ENCODE measurements around the gene ANG.
"Not testable (repeated sequence)": the region's sequence is repeated elsewhere in the genome, so short reads cannot be mapped to it uniquely, and the experiment has no call there.

The ANG gene

DNA sequence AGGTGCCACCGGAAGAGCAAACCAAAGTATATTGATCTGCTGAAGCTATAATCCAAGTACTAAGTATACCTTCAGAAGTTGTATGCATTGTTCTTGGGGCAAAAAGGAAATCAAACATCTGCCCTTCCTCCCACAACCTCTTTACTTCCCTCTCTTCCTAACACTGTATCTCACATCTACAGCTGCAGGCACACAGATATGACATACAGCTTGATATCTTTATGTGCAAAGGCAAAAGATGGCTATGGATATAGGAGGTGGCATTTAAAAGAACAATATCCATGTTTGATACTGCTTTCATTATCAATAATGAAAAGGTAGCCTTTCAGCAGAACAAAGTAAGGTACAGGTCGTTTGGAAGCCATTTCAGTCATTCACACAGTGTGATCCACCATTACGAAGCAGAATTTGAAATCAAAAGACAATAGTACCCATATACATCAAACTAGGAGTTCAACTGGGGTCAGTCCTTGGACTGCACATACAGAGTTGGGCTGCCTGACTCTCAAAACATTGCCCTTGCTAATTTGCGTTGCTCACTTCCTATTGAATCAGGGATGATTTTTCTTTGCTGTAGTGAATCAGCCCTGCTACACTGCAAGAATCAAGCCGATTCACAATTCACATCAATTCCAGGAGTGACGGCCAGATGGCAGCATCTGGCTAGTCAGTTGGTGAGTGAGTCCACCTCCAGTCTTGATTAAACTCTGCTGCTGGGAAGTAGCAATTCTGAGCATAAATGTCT, 8.9 kb downstream of the ANG start:
- peak; percentile 29 to 44 (median 31) for DNase-seq (ENCODE audit: low read depth in 3 of 3, low spot score in 1 of 3)

DNA sequence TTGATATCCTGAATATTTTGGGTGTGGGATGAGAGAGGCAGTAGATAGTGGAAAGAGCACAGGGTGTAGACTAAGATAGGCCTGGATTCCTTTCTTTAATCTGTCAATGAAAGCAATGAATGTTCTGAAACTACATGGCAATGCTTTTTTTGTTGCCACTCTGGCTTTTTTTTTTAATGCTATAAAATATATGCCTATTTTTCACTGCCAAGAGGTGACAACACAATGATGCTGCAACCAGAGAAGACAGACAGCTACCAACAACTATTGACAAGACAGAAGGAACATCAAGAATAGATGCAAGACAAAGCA, 9.4 kb downstream of the ANG start:
- DNase-seq (ENCODE audit: low read depth in 3 of 3, low spot score in 1 of 3), result no peak

DNA sequence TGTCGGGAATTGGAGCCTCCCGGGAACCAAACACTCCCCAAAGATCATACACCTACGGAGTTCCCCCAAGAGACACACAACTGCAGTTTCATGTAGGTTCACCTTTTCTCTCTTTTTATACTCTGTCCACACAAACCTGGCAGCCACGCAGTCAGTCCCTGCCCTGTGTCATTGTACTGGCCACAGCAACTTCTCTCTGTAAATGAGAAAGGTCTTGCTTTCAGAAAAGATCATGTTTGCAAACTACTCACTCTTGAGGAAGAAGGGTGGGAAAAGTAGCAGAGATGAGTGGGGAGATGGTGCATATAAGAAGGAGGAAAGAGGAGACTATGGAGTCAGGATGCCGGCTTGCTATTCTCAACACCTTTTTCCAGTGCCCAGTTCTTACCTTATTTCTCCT, 10.4 kb downstream of the ANG start:
- no peak for DNase-seq (ENCODE audit: low read depth in 3 of 3, low spot score in 1 of 3)

DNA sequence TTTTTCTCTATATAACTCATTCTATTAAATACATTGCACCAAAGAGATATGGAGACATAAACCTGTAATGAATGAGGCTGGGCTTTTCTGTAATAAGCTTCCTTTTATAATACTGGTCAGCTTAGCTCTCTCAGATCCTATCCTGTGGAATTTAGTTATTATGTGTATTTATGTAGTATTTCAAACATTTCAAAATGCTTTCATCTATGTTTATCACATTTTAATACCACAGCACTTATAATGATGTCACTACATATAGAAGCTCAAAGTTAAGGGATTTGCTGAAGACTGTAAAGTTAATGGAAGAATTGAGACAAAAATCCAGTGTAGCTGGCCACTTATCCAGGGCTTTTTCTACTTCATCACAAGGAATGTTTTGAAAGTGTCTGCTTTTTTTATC, 11.4 kb downstream of the ANG start:
- DNase-seq (ENCODE audit: low read depth in 3 of 3, low spot score in 1 of 3), result no peak

DNA sequence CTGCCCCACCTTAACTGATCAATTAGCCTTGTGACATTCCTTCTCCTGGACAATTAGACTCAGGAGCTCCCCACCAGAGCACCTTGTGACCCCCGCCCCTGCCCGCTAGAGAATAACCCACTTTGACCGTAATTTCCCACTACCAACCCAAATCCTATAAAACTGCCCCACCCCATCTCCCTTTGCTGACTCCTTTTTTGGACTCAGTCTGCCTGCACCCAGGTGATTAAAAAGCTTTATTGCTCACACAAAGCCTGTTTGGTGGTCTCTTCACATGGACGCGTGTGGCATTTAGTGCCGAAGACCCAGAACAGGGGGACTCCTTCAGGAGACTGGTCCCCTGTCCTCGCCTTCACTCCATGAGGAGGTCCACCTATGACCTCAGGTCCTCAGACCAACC, 12.4 kb downstream of the ANG start:
- not testable (repeated sequence) for DNase-seq (ENCODE audit: low read depth in 3 of 3, low spot score in 1 of 3)

DNA sequence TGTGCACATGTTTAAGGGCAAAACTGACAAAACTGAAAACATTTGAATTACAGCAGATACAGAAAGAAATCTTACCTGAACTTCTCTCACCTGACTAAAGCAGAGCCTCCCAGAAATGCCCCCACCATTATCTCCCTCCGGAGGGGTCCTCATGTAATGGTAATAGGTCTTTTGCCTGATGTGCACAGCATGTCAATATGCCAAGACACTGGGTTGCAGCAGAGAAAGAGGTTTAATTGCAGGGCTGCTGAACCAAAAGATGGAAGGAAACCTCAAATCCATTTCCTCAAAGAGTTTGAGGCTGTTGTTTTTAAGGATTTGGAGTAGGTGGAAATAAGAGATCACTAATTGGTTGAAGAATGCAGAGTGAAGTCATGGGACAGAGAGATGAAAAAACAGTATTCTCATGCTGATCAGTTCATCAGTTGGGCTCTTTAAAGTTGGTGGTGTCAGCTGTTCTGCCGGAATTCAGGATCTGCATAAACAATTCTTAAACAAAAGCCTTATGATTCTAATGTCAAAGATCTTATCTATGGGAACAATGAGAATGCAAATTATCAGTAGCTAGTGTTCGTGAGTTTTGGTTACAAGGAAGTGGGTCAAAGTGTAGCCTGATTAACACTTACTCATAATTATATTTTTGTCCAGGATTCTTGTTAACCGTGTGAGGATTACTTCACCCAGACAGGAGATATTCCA, 18.2 kb downstream of the ANG start:
- no peak for DNase-seq (ENCODE audit: low read depth in 3 of 3, low spot score in 1 of 3)

DNA sequence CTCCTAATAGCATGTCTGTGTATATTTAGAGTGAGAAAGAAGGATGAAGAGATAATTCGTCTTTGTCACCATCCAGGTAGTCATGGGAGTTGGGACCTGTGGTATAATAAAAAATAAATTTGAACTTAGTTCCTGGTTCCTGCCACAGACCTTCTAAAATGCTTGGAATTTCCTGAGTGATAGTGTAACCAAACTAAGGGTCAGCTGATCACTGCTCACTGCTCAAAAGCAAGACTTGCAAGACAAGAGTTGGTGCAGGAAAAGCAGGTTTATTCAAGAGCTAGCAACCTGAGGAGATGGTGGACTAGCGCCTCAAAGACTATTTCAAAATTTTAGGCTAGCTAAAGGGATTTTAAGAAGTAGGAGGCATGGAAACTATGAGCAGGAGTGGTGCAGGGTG, 19.1 kb downstream of the ANG start:
- DNase-seq (ENCODE audit: low read depth in 3 of 3, low spot score in 1 of 3), result no peak

DNA sequence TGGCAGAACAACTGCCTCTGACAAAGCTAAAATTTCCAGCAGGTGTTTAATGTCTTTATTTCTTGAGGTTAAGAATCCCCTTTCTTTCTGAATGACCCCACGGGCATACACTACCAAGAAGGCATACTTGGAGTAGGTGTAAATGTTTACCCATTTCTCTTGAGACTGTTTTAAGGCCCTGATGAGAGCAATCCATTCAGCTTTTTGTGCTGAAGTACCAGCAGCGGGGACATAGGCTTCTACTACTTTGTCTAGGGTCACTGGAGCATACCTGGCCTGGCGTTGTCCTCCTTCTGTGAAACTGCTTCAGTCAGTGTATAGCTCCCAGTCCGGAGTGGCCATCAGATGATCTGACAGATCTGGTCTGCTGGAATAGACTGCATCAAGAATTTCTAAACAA, 22.7 kb downstream of the ANG start:
- DNase-seq (ENCODE audit: low read depth in 3 of 3, low spot score in 1 of 3), result no peak

DNA sequence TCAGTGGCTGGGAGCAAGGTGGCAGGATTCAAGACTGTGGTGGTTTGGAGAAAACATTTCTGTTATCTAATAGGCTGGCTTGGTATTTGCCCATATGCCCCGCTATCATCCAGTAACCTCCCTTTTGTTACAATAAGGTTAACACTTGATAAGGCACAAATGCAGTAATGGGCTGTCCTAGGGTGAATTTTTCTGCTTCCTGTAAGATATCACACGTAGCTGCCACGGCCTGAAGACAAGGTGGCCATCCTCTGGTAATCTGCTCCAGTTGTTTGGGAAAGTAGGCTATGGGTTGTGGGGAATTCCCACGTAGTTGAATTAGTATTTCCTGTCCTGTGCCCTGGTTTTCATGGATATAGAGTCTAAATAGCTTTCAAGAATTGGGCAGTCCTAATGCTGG, 23.1 kb downstream of the ANG start:
- no peak for DNase-seq (ENCODE audit: low read depth in 3 of 3, low spot score in 1 of 3)

DNA sequence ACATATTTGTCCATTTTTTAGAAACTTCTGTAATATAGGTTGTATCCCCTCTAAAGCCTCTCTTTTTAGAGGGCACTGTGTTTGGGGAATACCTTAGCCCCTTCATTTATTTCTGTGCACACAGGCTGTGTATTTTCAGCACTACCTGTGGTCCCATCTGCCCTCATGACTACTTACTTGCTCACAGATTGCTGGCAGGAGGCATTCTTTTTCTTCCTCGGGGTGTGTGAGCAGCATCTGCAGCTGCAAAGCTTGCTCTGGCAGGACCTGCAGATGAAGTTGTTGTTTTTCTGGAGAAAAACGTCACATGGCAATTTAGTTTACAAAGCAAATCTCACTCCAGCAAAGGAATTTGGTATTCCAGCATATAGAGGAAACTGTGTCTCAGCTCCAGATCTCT, 24.3 kb downstream of the ANG start:
- DNase-seq (ENCODE audit: low read depth in 3 of 3, low spot score in 1 of 3), result no peak

DNA sequence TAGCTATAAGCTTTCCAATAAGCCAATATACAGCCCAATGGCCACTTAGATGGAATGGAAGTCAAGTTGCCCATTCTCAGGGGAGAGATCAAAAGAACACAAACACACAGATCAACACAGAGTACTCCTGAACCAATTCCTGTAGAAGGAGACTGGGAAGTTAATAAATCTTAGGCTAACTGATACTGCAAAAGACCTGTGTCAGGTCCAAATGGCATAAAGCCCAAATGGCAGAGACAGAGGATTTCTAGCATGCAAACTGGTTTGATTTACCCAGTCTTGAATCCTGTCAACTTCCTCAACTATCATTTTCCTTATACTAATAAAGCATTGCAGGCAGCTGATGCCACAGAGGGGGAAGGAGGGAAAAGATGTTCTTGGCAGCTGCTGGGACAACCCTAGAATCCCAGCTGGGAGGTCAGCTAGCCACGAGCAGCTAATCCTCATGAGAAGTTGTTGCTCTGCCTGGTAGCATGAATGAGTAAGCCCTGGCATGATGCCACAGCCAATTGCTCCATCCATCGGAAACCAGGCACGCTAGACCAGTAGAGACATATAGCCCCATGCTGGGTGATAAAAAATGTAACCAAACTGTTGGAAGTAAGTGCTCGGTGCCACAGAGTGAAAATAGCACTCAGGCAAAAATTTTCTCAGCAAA, 26.2 kb downstream of the ANG start:
- DNase-seq (ENCODE audit: low read depth in 3 of 3, low spot score in 1 of 3), result no peak

DNA sequence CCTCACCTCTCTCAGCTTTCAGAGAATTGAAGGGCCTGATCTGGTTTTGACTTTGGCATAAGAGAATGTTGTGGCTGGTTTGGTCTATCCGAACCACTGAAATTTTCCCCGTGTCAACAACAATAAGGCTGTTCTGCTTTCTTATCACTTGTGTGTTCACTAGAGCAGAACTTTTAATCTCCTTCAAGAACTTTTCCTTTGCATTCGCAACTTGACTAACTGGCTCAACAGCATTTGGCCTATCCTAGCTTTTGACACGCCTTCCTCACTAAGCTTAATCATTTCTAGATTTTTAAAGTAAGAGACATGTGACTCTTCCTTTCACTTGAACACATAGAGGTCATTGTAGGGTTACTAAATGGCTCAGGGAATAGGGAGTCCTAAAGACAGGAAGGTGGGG, 31.2 kb downstream of the ANG start:
- DNase-seq (ENCODE audit: low read depth in 3 of 3, low spot score in 1 of 3), result no peak

DNA sequence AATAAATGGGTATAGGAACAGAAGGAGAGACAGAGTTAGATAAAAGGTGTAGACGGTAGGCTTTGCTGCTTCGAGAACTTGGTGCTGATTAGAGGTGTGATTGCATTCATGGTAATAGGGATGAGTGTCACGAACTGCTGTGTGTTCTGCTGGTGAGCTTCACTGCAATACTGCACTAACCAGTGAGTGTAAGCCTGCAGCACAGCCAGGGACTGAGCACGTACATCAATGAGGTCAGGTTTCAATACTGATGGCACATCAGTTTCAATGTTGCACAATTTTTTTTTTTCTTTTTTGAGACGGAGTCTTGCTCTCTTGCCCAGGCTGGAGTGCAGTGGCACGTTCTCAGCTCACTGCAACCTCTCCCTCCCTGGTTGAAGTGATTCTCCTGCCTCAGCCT, 32.2 kb downstream of the ANG start:
- no peak for DNase-seq (ENCODE audit: low read depth in 3 of 3, low spot score in 1 of 3)

DNA sequence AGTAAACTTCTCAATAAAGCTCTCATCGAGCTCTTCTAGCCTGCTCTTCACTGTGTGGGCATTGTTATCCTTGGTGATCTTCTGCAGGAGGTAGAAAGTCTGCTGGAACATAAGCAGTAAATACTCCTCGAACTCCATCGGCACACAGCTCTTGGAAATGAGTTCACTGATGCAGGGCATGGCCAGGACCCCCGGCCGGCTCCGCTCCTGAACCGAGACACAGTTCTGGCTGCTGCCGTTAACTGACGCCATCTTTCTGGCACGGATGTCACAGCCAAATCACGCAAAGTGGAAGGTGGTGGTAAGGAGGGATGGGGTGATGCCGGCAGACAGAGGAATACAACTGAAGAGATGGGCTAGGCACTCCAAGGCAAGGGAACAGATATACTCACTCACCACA, 33.5 kb downstream of the ANG start:
- DNase-seq (ENCODE audit: low read depth in 3 of 3, low spot score in 1 of 3), result no peak

DNA sequence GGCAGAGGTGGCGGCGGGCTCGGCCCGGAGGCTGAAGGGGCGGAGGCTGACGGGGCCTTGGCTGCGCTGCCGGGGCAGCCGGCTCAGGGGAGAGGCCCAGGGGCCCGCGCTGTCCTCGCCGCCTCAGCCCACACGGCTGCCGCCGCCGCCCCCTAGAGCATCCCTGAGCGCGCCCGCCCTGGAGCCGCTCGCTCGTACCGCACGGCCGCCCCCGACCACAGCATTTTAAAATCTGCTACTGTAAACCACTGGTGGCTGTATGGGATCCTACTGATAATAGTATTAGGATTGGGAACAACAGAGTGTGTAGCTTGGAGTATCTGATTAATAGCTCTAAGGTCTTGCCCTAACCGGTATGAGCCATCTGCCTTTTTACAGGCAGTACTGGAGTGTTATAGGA, 34.9 kb downstream of the ANG start:
- DNase-seq (ENCODE audit: low read depth in 3 of 3, low spot score in 1 of 3), result no peak

DNA sequence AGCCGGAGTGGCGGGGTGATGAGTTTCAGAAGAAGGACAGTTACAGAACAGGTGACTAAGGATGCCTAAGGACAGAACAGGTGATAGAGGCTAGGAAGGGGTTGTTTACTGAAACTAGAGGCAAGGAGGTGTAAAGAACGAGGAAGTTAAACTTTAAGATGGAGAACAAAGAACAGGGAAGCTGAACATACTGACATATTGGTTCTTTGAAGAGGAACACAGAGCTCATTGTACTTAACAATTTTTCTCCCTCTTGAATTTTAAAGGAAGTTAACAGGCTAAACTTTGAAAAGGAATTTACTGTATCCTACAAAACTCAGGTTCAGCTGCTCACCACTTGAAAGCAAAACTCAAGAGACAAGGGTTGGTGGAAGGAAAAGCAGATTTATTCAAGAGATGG, 37.6 kb downstream of the ANG start:
- not testable (repeated sequence) for DNase-seq (ENCODE audit: low read depth in 3 of 3, low spot score in 1 of 3)

DNA sequence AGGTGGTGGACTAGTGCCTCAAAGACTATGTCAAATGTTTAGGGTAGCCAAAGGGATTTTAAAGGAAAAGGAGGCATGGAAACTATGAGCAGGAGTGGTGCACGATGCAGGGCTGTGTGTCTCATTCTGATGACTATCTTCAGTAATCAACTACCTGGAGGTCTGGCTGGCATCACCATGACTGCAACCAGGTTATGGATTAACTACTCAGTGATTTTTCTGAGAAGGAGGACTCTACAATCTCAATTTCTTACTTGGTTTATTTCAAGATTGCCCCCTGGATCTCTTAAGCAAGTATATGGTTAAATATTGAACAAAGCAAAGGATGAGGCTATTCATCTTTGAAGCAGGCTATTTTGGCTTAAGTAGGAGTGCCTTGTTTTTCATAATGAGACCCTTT, 38.0 kb downstream of the ANG start:
- DNase-seq (ENCODE audit: low read depth in 3 of 3, low spot score in 1 of 3), result no peak

DNA sequence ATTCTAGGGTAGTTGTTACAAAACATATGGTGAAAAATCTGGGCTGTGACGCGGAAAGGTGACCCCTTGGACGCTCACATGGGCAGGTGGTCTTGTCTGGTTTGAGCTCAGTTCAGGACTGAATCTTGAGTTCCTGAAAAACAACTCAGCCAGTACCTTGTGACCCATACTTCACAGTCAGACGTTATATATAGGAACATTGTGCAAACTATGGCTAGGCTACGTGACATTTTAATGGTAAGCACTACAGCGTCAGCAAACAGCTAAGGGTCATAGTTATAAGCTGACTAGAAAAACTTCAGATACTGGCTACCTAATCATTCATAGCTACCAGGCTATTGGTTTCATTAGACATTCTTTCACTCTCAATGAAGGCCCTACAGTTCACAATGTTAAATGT, 42.3 kb downstream of the ANG start:
- DNase-seq (ENCODE audit: low read depth in 3 of 3, low spot score in 1 of 3), result no peak

DNA sequence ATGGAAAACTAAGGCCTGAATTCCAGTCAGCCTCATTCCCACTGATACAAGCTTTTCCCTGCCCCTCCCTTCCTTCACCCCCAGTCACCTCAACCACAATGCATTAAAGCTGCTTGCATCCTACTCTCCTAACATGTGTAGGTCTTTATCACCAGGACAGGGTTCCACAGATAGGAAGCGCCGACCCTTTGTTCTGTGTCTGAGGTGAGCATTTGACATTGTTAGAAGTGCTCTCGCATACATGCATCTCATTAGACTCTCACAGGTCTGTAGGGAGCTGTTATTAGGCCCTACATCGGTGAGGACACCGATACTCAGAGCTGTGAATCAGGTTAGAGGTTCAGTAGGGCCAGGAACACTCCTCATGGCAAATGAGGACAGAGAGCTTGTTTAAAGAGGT, 43.9 kb downstream of the ANG start:
- no peak for DNase-seq (ENCODE audit: low read depth in 3 of 3, low spot score in 1 of 3)

DNA sequence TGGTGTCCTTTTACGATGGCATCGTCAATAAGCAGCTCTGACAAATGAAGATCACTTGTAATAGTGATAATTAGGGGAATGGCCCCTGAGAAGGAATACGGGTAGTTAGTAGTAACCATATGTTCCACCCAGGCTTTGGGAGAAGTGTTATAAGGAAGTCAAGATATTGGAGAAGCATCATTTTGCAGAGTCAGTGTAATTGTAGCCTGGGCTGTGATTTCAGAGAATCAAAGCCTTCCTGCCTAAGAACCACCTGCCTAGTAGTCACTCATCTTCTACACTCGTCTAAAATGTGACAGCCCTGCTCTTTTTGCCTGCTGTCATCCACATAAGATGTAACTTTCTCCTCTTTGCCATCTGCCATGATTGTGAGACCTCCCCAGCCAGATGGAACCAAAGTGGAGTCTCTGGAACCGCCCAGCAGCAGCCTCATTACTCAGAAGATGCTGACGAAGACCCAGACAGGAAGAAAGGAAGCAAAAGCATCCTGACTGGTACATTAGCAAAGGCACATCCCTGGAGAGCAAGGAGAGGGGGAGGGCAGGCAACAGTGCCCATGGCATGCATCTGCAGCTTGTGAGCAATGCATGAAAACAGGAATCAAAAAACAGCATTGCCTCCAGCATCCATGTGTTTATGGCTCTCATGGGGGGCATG, 44.5 kb downstream of the ANG start:
- no peak for DNase-seq (ENCODE audit: low read depth in 3 of 3, low spot score in 1 of 3)

DNA sequence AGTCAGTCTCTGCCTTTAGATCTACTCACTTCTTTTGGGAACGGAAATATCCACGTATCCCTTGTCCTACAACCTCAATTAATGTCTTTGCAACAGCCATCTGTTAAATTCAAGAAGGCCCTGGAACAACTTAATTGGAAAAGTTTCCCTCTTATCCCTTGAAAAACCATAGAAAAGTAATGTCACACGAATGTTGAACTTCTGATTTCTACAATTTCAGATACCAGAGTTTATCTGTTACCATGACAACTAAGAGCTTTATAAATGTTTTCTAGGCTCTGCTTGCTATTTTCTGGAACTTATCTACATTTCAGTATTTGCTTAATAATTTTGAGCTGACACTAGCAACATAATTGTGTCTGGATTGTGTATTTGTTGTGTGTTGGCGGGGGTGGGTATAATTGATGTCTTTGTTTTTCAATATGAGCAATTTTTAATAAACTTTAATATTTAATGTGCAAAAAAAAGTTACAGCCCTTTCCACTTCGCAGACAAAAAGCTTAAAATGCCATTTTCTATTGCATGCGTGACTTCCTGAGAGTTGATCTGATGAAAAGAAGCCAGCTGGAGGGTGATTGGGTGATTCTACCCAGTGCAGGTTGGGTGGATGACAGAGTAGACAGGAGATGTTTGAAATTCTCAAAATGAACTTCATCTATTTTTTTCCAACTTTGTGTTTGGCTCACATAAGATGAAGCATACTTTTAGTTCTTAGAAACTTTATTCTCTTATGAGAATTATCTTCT, 45.3 kb downstream of the ANG start:
- no peak for DNase-seq (ENCODE audit: low read depth in 3 of 3, low spot score in 1 of 3)

DNA sequence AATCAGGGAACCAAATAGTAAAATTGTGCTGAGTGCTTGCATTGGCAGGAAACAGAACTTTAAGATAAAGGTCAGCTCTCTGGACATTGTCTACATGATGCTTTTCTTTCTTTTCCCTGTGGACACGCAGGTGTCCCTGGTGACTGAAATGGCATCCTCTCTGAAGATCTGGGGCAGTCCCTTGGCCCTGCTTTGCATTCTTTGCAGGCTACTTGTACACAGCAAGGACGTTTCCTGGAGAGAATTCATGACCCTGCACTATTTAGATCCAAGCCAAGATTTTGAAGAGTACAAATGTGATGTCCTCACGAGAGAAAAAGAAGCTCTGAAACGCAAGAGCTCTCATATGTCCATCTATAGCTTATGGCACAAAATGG, 45.9 kb downstream of the ANG start:
- no peak for DNase-seq (ENCODE audit: low read depth in 3 of 3, low spot score in 1 of 3)
